ENCODE data around the gene NBAS.
A peak's percentile ranks its signal among the peaks of the same experiment; 100 is the strongest.

GRCh38 chr2:15189216-15189615, 371.9 kb downstream of the NBAS start:
- TF ChIP-seq, protein P1, sequence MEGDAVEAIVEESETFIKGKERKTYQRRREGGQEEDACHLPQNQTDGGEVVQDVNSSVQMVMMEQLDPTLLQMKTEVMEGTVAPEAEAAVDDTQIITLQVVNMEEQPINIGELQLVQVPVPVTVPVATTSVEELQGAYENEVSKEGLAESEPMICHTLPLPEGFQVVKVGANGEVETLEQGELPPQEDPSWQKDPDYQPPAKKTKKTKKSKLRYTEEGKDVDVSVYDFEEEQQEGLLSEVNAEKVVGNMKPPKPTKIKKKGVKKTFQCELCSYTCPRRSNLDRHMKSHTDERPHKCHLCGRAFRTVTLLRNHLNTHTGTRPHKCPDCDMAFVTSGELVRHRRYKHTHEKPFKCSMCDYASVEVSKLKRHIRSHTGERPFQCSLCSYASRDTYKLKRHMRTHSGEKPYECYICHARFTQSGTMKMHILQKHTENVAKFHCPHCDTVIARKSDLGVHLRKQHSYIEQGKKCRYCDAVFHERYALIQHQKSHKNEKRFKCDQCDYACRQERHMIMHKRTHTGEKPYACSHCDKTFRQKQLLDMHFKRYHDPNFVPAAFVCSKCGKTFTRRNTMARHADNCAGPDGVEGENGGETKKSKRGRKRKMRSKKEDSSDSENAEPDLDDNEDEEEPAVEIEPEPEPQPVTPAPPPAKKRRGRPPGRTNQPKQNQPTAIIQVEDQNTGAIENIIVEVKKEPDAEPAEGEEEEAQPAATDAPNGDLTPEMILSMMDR (conservative IDR thresholded peaks at IDR 0.05; ENCODE audit: low read length): peak; percentile 27; the same call in 1 of the 2 replicates
- TF ChIP-seq EZH2phosphoT487 (IDR thresholded peaks at IDR 0.05; ENCODE audit: borderline replicate concordance, low read depth, low read length): no peak

Measured in OCI-LY7 (cell line).